HG03139 (cell line): ENCODE measurements around the gene SBK1.

Experiments used
- ATAC-seq: cut with Tn5 transposase; IDR thresholded peaks from one replicate; pipeline ENCODE4 v1.9.1; 2021; ENCODE audit not compliant: unreplicated experiment

The SBK1 gene

DNA sequence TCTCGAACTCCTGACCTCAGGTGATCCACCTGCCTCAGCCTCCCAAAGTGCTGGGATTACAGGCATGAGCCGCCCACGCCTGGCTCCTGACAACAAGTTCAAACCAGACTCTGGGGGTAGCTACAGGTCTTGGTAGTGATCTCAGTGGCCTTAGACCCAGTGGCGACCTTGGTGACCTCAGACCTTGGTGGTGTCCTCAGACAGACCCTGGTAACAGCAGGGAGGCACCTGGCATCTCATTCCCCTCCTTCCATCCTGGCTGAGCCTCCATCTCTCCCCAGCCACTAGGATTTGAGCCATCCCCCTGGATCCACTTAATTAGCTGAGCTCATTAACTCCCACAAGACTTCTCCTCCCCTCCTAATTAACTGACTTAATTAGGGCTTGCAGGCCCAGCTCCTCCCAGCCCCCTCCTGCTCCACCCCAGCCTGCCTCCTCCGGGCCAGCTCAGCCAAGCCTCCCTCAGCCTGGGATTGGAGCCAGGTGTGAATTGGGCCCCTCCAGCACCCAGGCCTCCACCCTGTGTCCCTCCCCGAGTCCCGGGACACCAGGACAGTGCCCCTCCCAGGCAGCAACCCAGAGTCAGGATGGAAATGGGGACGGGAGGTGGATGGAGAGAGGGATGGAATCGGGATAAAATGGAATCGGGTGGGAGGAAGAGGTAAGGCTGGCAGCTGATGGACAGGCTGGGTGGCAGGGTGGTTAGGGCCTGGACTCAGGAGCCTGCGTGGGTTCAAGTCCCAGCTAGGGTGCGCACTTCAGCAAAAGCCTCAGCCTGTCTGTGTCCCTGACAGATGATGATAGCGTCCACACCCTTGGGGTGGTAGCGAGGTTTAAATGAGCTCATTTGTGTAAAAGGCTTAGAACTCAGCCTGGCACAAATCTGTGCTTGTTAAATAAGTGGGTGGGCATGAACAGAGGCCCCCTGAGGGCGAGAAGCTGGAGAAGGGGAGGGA is 11.2 kb upstream of the SBK1 start:
- ATAC-seq, result no peak

GRCh38 chr16:28282045-28282444 is 10.3 kb upstream of the SBK1 start:
- ATAC-seq, result no peak

- no peak for ATAC-seq
These were observed 9.2 kb upstream of the SBK1 start for GRCh38 chr16:28283173-28283572.

GRCh38 chr16:28283798-28284577 is 8.3 kb upstream of the SBK1 start:
- no peak for ATAC-seq

DNA sequence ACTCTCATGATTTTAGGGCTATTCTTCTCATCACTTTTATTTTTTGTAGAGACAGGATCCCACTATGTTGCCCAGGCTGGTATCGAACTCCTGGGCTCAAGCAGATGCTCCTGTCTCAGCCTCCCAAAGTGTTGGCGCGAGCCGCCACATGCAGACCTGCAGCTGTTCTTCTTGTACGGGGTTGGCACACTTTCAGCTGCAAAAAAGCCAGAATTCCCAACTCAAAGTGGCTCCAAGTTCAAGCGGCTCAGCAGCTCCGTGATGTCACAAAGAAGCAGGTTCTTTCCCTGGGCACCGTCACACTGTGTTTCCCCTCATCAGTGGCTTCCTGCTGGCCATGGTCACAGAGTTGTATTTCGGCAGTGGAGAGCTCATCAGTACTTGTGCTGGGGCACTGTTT is 6.7 kb upstream of the SBK1 start:
- no peak for ATAC-seq

- ATAC-seq, result no peak
These were observed 4.2 kb upstream of the SBK1 start for GRCh38 chr16:28288114-28288513.

- ATAC-seq, result no peak
These were observed 3.3 kb upstream of the SBK1 start for GRCh38 chr16:28289048-28289447.

DNA sequence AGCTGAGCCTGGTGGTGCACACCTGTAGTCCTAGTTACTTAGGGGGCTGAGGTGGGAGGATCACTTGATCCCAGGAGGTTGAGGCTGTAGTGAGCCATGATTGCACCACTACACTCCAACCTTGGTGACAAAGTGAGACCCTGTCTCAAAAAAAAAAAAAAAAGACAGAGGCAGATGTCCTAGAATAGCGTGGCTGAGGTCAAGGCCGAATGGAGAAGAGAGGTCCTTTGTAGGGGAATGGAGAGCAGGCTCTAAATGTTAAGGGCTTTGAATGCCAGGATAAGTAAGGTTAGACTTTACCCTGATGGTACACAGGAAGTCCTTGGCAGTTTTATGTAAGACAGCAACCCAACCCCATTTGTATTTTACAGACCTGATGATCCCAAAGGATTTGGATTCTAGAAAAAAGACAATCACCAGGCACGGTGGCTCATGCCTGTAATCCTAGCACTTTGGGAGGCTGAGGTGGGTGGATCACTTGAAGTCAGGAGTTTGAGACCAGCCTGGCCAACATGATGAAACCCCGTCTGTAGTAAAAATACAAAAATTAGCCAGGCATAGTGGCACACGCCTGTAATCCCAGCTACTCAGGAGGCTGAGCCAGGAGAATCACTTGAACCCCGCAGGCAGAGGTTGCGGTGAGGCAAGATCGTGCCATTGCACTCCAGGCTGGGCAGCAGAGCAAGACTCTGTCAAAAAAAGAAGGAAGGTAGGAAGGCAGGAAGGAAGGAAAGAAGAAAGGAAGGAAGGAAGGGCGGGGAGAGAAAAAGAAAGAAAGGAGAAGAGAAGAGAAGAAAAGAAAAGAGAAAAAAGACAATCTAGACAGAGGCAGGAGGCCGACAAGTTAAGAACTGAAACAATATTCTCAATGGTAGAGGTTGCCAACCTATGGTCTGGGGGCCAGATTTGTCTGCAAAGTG is 2.1 kb upstream of the SBK1 start:
- no peak for ATAC-seq

DNA sequence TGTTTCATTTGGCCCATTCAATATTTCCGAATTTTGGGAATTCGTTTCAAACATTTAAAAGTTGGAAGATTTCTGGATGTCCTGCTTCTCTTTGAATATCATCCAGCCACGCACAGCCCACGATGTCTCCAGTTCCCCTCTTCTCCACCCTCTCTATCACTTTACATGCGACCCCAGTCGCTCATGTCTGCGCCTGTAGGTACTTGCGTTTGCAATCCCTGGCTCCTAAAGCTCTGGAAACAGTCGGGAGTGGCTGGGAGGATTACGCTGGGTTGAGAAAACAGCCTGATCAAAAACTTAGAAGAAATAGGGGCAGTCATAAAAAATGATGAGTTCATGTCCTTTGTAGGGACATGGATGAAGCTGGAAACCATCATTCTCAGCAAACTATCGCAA is 1.5 kb upstream of the SBK1 start:
- ATAC-seq, result no peak

DNA sequence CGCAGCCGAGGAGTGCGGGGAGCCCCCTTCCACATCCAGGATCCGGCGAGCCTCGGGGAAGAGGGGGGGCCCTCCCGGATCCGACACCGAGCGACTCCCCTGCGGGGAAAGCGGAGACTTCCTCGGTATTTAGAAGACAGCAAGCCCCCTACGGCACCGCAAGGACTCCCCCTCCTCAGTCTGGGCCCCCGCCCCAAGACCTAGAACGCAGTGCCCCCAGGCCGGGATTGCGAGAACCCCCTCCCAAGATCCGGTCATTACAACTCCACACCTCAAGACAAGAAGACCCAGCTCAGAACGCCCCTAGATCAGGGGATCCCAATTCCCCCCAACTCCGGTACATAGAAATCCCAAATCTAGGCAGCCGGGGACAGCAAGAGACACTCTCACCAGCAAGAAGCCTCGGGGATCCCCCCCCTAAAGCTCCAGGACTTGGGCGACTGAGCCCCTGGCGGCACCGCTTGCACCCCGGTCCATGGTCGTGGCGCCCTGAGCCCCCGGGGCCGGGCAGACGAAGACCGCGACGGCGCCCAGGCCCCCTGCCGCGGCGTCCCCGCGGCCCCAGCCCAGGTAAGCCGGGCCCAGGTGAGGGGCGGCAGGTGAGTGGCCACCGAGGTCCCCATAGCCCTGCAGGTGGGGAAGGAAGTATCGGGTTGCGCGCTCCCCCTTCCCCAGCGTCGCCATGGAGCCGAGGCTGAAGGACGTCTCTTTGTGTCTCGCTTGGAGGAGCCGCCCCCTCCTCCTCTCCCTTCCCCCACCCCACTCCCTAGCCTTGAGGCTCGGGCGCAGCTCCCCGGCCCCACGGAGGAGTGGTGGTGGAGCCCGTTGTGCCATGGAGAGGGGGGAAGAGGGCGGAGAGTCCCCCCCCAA is 641 bp downstream of the SBK1 start:
- ATAC-seq, result no peak

GRCh38 chr16:28293601-28293960 is 1.3 kb downstream of the SBK1 start:
- no peak for ATAC-seq

DNA sequence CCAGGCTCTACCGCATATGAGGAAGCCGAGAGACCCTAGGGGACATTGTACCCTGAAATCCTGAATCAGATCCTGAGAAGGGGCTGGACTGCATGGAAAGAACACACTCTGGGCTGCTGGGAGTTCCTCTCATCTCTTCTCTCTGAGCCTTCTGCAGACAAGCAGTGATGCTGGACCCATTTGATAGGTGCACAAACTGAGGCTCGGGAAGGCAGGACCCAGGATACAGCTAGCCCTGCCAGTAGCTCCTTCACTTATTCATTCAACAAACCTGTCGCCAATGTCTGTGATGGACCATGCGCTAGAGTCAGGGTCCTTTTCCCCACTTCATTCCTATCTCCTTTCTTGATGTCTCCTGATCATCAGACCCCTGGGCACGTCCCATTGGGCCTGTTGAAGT is 1.9 kb downstream of the SBK1 start:
- no peak for ATAC-seq

DNA sequence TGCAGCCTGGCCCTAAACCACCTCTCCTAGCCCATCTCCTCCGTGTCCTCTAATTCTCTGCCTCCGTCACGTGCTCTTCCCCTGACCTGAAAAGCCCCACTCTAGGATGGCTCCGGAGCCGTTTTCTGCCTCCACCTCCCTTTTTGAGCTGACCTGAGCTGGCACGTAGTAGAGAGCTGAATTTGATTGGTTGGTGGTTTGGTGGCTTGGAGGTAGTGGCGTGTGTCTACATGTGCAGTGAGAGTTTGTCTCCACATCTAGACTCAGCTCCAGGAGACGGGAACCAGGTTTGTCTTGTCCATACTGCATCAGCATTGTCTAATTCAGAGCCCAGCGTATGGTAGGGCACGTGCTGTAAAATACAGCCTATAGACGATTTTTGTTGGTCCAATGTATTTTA is 3.0 kb downstream of the SBK1 start:
- no peak for ATAC-seq

GRCh38 chr16:28297308-28297707 is 5.0 kb downstream of the SBK1 start:
- ATAC-seq, result no peak

GRCh38 chr16:28297784-28298510 is 5.6 kb downstream of the SBK1 start:
- no peak for ATAC-seq

DNA sequence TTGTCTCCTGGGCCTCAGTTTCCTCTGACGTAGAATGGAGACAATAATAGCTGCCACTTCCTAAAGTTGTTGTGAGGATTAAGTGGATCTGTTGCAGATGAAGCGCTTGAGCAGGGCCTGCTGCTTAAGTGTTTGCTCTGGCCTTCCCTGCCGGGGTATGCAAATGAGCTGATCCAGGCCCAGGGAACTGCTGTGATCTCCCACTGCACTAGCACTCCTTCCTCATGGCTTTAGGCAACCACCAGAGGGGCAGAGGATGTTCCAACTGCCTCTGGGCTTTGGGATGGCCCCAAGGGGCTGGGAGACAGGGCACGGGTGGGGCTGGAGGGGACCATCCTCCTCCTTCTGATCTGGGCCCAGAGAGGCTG is 6.2 kb downstream of the SBK1 start:
- ATAC-seq, result no peak

GRCh38 chr16:28300327-28300726 is 8.0 kb downstream of the SBK1 start:
- ATAC-seq, result no peak

DNA sequence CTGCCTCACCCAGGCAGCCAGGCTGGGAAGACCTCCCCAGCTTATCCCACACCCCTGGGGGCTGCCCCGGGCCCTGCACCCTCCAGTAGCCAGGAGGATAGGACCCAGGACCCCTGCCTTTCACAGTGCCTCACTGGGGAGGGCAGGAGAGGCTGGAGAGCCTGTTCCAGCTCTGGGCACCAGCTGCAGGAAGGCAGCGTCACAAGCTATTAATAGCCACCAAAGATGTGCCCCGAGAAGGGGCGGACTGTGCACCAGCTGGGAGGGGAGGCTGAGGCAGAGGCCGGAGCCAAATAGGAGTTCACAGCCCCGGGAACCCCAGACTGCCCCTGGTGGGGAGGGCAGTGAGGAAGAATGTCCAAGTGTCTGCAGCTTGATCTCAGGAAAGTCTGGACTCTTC is 8.8 kb downstream of the SBK1 start:
- no peak for ATAC-seq

DNA sequence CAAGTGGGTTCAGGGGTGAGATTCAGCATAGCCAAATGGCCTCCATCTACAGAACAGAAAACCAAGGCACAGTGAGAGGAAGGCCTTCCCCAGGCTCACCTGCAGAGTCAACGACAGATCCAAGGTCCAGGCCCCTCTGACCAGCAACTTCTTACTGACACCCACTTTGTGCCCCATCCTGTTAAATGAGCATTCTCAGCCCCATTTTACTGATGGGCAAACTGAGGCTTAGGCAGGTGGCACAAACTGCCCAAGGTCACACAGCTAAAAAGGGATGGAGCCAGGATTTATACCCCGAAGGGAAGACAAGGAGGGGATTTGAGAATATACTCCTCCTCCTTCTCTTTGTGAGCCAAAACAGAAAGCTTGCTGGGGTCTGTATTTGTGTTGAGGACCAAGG is 9.3 kb downstream of the SBK1 start:
- ATAC-seq, result no peak

DNA sequence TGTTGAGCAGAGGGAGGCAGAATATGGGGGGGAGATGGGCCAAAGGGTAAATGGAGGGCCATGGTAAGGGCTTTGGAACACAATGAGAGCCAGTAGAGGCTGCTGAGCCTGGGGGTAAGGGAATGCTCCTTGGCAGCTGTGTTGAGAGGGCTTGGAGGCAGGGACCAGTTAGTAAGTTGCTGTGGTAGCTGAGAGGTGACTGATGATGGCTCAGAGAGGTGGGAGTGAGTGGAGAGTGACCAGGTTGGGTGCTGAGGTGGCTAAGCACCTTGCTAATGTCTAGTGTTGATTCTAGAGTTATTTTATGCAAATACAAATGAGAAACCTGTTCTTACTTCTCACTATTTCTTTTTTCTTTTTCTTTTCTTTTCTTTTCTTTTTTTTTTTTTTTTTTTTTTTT is 10.8 kb downstream of the SBK1 start:
- ATAC-seq, result no peak
